Urothelium cell line (cell line): ENCODE data around the gene CAMTA1.

Experiments
- DNase-seq: peaks from one replicate; pipeline ENCODE4 v3.0.0; 2011; ENCODE audit warnings: low spot score, mixed read lengths
- FAIRE-seq: peaks from 2 replicates; lab custom pipeline; 2011; peaks lifted over from hg19 to GRCh38; lab: Jason Lieb, UNC

Gene CAMTA1

DNA sequence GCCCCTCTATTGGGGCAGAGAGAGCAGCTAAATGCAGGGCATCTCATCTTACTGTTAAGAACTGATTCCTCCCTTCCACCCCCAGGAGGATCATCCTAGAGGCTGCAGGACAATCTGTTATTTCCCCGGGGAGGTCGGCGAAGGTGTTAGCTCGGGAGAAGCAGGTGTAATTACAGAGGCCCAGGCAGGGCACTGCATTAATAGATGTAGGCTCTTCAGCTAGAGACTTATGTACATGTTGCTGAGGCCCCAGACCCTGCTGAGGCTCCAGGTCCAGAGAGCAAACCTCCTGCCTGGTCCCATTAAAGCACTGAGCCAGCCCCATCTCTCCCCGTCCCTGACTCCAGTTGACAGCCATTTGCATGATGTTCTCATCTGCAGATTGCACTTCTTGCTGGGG is 665.6 kb downstream of the CAMTA1 start:
- no peak for FAIRE-seq
- DNase-seq: no peak

GRCh38 chr1:7453038-7453437 is 667.8 kb downstream of the CAMTA1 start:
- no peak for FAIRE-seq
- DNase-seq: no peak

- FAIRE-seq: no peak
Observed at GRCh38 chr1:7454052-7454815, 669.0 kb downstream of the CAMTA1 start.

GRCh38 chr1:7454895-7455784 is 669.9 kb downstream of the CAMTA1 start:
- DNase-seq: no peak
- no peak for FAIRE-seq

More at GRCh38 chr1:7454052-7454815, 669.0 kb downstream of the CAMTA1 start:
- DNase-seq: peak; percentile 29

- FAIRE-seq: no peak
- no peak for DNase-seq
Observed at GRCh38 chr1:7455796-7456721, 670.8 kb downstream of the CAMTA1 start.

DNA sequence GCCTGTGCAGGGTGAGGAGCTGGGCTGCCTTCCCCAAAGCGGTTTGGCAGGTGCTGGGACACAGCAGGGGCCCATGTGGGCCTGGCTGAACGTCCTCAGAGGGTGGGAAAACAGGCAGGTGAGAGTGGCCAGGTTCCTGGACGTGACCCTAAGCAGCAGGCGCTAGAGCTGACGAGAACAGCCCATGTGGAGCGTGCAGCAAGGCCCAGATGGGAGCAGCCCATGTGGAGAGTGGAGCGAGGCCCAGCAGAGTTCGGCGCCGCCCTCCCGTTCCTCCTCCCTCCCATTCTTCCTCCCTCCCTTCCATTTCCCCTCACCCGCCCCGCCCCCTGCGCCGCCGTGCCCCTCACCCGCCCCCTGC is 671.4 kb downstream of the CAMTA1 start:
- FAIRE-seq (no peak), DNase-seq (no peak)

DNA sequence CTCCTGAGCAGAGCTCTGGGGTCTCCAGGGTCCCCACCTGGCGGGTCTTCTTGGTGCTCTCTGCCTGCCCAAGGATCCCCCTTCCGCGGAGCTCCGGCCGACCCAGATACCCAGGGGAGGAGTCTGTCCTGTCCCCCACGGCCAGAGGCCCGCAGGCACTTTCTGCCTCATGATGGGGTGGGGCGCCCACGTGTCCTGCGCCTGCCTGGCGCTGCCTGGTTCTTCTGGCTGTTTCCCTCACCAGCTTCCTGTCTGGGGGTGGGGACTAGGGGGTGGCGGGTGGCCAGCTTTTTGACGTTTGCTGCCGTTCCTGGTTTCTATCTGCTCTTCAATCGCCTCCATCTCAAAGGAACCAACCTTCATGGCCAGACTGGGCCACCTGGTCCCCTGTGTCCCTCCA is 672.6 kb downstream of the CAMTA1 start:
- FAIRE-seq (no peak), DNase-seq (no peak)

DNA sequence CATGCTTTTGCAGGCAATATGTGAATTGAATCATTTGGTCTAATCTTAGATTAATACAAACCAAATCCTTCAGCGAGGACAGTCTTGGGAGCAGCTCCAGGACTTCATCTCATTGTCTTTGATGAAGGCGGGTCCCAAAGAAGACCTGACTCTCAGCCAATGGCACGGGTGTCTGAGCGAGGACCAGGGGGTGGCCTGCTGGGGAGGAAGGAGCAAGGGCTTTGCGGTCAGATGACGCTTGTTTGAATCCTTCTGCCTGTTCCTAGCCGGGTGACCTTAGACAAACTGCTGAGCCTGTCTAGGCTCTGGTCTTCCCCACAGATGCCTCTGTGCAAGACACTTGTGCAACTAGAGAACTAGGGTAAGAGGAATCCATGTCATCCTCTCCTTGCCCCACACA is 673.7 kb downstream of the CAMTA1 start:
- DNase-seq (no peak), FAIRE-seq (no peak)

DNA sequence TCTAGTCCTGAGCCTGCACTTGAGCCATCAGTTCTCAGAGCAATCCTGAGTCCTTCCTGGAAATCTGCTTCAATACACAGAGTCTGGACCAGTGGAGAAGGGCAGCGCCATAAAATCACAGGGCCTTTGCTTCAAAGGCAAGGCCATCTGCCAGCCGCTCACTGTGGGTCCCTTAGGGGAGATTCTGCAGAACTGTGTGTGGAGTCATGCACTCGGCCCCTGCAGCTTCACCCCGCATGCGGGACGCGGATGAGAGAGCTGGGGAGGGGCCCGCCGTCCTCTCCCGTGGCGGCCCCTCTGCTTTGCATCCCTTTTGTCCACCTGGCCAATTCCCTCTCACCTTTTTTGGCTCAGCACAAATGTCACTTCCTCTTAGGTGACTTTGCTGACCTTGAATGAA is 674.7 kb downstream of the CAMTA1 start:
- no peak for FAIRE-seq
- DNase-seq: no peak

- no peak for DNase-seq
- no peak for FAIRE-seq
Observed at GRCh38 chr1:7460807-7461206, 675.6 kb downstream of the CAMTA1 start.

- no peak for DNase-seq
- no peak for FAIRE-seq
Observed at GRCh38 chr1:7462617-7463016, 677.4 kb downstream of the CAMTA1 start.

GRCh38 chr1:7463526-7463925 is 678.3 kb downstream of the CAMTA1 start:
- DNase-seq (no peak), FAIRE-seq (no peak)

GRCh38 chr1:7464736-7465135 is 679.5 kb downstream of the CAMTA1 start:
- DNase-seq: no peak
- no peak for FAIRE-seq

DNA sequence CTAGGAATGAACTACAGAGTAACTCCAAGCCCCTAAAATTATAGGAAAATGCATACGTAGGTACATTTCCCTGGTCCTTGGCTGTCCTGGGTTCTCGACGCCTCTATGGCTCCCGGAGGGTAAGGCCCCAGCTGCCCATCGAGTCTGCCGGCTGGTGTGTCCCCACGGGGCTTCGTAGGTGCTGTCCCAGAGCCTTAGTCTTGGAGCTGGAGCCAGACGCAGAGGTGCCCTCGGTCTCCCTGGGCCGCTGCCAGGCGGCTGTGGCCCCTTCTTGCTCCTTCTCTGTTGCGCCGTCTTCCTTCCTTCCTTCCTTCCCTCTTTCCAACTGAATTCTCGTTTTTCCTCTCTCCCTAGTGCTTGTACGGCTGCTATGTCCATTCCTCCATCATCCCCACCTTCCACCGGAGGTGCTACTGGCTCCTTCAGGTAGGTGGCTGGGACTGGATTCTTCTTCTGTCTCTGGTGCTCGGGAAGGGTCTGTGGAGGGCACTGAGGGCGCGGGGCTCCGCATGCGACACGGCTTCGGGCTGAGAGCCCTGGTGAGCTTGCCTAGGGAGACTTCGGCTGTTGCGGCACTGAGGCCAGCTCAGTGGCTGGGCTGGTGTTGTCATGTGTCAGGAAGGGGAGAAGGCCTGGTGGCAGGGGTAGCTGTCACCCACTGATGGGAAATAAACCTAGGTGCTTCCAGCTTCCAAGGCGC is 682.4 kb downstream of the CAMTA1 start:
- DNase-seq (no peak), FAIRE-seq (no peak)

- DNase-seq (no peak), FAIRE-seq (no peak)
Observed at GRCh38 chr1:7468248-7468647, 683.0 kb downstream of the CAMTA1 start.

- DNase-seq (peak; percentile 64), FAIRE-seq (no peak)
Observed at GRCh38 chr1:7469255-7469938, 684.1 kb downstream of the CAMTA1 start.

DNA sequence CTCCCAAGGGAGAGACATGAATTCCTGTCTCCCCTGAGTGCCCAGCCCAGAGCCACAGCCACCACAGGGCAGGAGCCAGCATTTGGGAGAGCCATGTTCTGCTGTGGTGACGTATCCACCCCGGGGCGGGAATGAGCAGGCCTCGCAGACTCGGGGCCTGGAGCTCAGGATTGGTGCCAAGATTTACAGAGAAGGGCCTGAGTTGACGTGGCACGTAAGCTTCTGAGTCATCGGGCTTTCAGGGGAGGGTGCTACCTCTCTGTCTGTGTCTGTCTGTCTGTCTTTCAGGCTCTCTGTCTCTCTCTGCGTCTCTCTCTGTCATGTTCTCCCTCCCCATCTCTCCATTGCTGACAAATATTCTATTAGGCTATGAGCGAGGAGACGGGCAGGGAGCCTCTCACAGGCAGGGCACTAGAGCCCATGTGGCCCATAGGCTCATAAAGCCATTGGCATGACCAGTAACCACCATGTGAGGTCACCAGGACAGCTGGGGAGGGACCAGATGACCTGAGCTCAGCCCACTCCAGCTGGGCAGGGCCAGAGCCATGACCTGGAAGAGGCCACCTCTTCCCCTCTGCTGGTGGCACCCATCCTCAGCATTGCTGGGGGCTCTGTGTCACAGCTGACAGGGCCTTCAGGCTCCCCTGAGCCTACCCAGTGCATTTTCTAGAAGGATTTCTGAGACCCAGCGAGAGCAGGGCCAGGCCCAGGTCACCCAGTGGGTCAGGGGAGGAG is 685.8 kb downstream of the CAMTA1 start:
- FAIRE-seq (peak; percentile 42), DNase-seq (peak; percentile 87)

GRCh38 chr1:7471836-7472235 is 686.6 kb downstream of the CAMTA1 start:
- DNase-seq (no peak), FAIRE-seq (no peak)
